HCT116 (cell line): ENCODE measurements around the gene ADCK2. TPM values are rescaled to one million over a fixed set of nuclear protein-coding genes. Genes with fewer than 3 reads are reported as not detected.

Experiments
- ATAC-seq: fragments of 200-7000 bp; cut with Tn5 transposase; 2 replicates; pipeline ENCODE4 v1.9.1; 2020; ENCODE audit warnings: mild to moderate bottlenecking, moderate library complexity
- BruUV-seq: library from RNA; stranded (reverse); fragments of 400-500 nt; replicated peaks from 2 replicates; lab custom pipeline; 2021; lab: Mats Ljungman, UMichigan
- CTCF ChIA-PET: fragments of 300-600 bp; sonication (Branson Sonifier 250); formaldehyde crosslinking; loops from one replicate; lab custom pipeline; 2021; ENCODE audit warnings: antibody characterized with exemption; lab: Charles Lee
- POLR2A ChIA-PET: fragments of 300-600, 350-600 bp; sonication (Branson Sonifier 250); formaldehyde crosslinking; loops from one replicate; lab custom pipeline; 2021; ENCODE audit warnings: antibody characterized with exemption; lab: Charles Lee
- RAD21 ChIA-PET, 2 experiments: fragments of 300-600 bp; sonication (Branson Sonifier 250); formaldehyde crosslinking; loops; one replicate each; lab custom pipeline; 2023; ENCODE audit warnings: low total read pairs in 2 of 2; ENCODE audit not compliant: uncharacterized antibody in 2 of 2, unreplicated experiment in 2 of 2, low non-redundant PET in 1 of 2; lab: Charles Lee
- DNase-seq: peaks from one replicate; pipeline ENCODE4 v3.0.0-alpha.2; 2010; ENCODE audit warnings: low read depth, low spot score
- H2AFZ ChIP-seq: fragments of 200-600 bp; shearing (Covaris generic), sonication (generic); 2 replicates; pipeline ENCODE4 v1.6.1; 2017; ENCODE audit warnings: low read depth, mixed run types, mixed read lengths, antibody characterized with exemption, low read length; ENCODE audit not compliant: poor library complexity, severe bottlenecking
- H3K27ac ChIP-seq: 2 replicates; pipeline ENCODE4 v1.5.1; 2012; ENCODE audit warnings: low read depth, low read length
- H3K27me3 ChIP-seq: fragments of 200-600 bp; sonication (generic); 2 replicates; pipeline ENCODE4 v1.6.1; 2016; ENCODE audit warnings: mixed run types, low read length, mixed read lengths; ENCODE audit not compliant: insufficient read depth
- H3K36me3 ChIP-seq, 2 experiments: fragments of 200-500 bp in 1 of 2; fragments of 200-600 bp in 1 of 2; sonication (Bioruptor generic) in 1 of 2; sonication (generic) in 1 of 2; 2 replicates each; pipeline versions ENCODE4 v1.5.1 to v1.6.1; 2014 to 2016; ENCODE audit warnings: low read length in 2 of 2, inconsistent platforms in 1 of 2, mixed read lengths in 1 of 2, mixed run types in 1 of 2; ENCODE audit not compliant: insufficient read depth in 2 of 2, control insufficient read depth in 1 of 2
- H3K4me1 ChIP-seq, 2 experiments: fragments of 200-600 bp in 1 of 2; sonication (generic) in 1 of 2; 2 replicates each; pipeline versions ENCODE4 v1.5.1 to v1.6.1; 2012 to 2017; ENCODE audit warnings: low read length in 2 of 2, inconsistent platforms in 1 of 2, mild to moderate bottlenecking in 1 of 2, mixed read lengths in 1 of 2, mixed run types in 1 of 2, moderate library complexity in 1 of 2; ENCODE audit not compliant: insufficient read depth in 2 of 2, control insufficient read depth in 1 of 2
- H3K4me2 ChIP-seq: fragments of 200-600 bp; sonication (generic); 2 replicates; pipeline ENCODE4 v1.6.1; 2017; ENCODE audit warnings: mixed run types, low read length, mixed read lengths
- H3K4me3 ChIP-seq, 2 experiments: fragments of 200-600 bp in 1 of 2; sonication (generic) in 1 of 2; replicated peaks in 1 of 2; 2 replicates each; pipeline ENCODE4 v1.5.1; 2011 to 2016; ENCODE audit warnings: low read length in 2 of 2, control low read depth in 1 of 2, low read depth in 1 of 2, mild to moderate bottlenecking in 1 of 2, mixed read lengths in 1 of 2, mixed run types in 1 of 2
- H3K79me2 ChIP-seq: fragments of 200-600 bp; sonication (generic); 2 replicates; pipeline ENCODE4 v1.6.1; 2017; ENCODE audit warnings: mild to moderate bottlenecking, mixed run types, low read length, moderate library complexity, mixed read lengths; ENCODE audit not compliant: insufficient read depth
- H3K9ac ChIP-seq: fragments of 200-600 bp; sonication (generic); 2 replicates; pipeline ENCODE4 v1.6.1; 2016; ENCODE audit warnings: low read length, mixed read lengths
- H3K9me2 ChIP-seq: fragments of 200-600 bp; sonication (generic), shearing (Covaris generic); 2 replicates; pipeline ENCODE4 v1.6.1; 2017; ENCODE audit warnings: mixed run types, mild to moderate bottlenecking, moderate library complexity; ENCODE audit not compliant: insufficient read depth
- H3K9me3 ChIP-seq, 2 experiments: fragments of 200-500 bp in 1 of 2; fragments of 200-600 bp in 1 of 2; sonication (Bioruptor generic) in 1 of 2; sonication (generic) in 1 of 2; 2 replicates each; pipeline ENCODE4 v1.6.1; 2014 to 2017; ENCODE audit warnings: low read length in 2 of 2, mixed read lengths in 2 of 2, inconsistent platforms in 1 of 2, low read depth in 1 of 2, mild to moderate bottlenecking in 1 of 2, mixed run types in 1 of 2, moderate library complexity in 1 of 2; ENCODE audit not compliant: control insufficient read depth in 1 of 2, insufficient read depth in 1 of 2
- H4K20me1 ChIP-seq: fragments of 200-600 bp; sonication (generic), shearing (Covaris generic); 2 replicates; pipeline ENCODE4 v1.6.1; 2017; ENCODE audit warnings: mixed run types, mild to moderate bottlenecking, moderate library complexity; ENCODE audit not compliant: insufficient read depth
- SRF ChIP-seq: IDR thresholded peaks from 2 replicates; pipeline ENCODE4 v1.6.1; 2012; ENCODE audit warnings: low read depth
- ZFX ChIP-seq: fragments of 450-650 bp; IDR thresholded peaks from 2 replicates; pipeline ENCODE4 v1.6.1; 2017
- intact Hi-C: fragments of 100-400 bp; cut with micrococcal nuclease; formaldehyde crosslinking; loops from 2 replicates; pipeline ENCODE4 v1.10.0; 2022
- total RNA-seq: library from RNA; stranded (reverse); gene quantifications from one replicate; pipeline ENCODE4 v1.2.1, GENCODE V29; 2021; ENCODE audit not compliant: unreplicated experiment
- TF ChIP-seq, protein P1 (sequence below): IDR thresholded peaks from 2 replicates; pipeline ENCODE4 v1.6.1; 2011; ENCODE audit warnings: mild to moderate bottlenecking, low read length, moderate library complexity; ENCODE audit not compliant: insufficient replicate concordance; ENCODE audit errors: extremely low read depth
- TF ChIP-seq, protein P2 (sequence below): IDR thresholded peaks from 2 replicates; pipeline ENCODE4 v1.6.1; 2012
- TF ChIP-seq, protein P3 (sequence below): IDR thresholded peaks from 2 replicates; pipeline ENCODE4 v1.6.1; 2012; ENCODE audit warnings: low read depth
- TF ChIP-seq, protein P4 (sequence below), 3 experiments: fragments of 200-600 bp in 1 of 3; sonication (generic) in 1 of 3; IDR thresholded peaks in 2 of 3; conservative IDR thresholded peaks in 1 of 3; 2 replicates each; pipeline ENCODE4 v1.5.1; 2012 to 2017; ENCODE audit warnings: low read depth in 2 of 3, low read length in 2 of 3, antibody characterized with exemption in 1 of 3, borderline replicate concordance in 1 of 3, control low read depth in 1 of 3, mild to moderate bottlenecking in 1 of 3, mixed read lengths in 1 of 3, mixed run types in 1 of 3, moderate library complexity in 1 of 3; ENCODE audit not compliant: insufficient read depth in 1 of 3

ADCK2 gene
- total RNA-seq, 1 experiment from 2014 or later, result 16.9 TPM

DNA sequence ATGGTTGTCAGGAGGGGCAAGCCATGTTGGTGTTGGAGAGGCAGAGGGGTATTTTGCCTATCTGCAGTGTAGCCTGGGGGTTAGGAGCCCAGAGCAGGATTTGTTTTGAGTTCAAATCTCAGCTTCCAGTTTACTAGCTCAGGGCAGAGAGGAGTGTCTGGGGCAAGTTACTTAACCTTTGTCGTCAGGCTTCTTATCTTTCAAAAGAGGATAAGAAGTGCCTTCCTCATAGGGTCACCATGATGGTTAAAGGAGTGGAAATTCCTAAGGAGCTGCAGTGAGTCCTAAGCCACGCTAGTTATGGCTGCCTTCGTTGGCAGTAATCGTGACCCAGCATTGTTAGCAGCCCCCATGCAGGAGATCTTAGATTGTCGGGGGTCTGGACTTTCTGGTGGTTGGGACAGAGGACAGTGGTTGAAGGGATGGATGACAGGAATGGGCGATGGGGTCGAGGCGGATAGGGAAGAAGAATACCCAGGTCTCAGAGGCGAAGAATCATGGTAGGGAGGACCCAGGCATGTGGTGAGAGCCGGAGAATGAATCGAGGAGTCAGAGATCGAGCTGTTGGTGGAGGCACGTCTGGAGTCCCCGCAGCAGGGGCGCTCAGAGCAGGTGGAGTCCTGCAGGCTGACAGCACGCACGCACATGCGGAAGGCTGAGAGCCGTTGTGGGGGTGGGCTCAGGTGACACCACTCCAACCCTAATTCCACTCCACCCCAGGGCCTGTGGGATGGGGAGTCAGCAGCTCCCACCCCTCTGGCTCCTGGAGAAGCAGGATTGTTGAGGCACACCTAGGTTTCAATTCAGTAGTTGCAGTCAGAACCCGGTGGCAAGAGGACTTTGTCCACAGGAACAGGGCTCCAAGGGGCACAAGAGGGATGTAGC lies 11.6 kb downstream of the ADCK2 start:
- TF ChIP-seq SRF (no peak), ZFX (no peak)
- TF ChIP-seq, protein P1, sequence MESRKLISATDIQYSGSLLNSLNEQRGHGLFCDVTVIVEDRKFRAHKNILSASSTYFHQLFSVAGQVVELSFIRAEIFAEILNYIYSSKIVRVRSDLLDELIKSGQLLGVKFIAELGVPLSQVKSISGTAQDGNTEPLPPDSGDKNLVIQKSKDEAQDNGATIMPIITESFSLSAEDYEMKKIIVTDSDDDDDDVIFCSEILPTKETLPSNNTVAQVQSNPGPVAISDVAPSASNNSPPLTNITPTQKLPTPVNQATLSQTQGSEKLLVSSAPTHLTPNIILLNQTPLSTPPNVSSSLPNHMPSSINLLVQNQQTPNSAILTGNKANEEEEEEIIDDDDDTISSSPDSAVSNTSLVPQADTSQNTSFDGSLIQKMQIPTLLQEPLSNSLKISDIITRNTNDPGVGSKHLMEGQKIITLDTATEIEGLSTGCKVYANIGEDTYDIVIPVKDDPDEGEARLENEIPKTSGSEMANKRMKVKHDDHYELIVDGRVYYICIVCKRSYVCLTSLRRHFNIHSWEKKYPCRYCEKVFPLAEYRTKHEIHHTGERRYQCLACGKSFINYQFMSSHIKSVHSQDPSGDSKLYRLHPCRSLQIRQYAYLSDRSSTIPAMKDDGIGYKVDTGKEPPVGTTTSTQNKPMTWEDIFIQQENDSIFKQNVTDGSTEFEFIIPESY, result no peak
- TF ChIP-seq, protein P2, sequence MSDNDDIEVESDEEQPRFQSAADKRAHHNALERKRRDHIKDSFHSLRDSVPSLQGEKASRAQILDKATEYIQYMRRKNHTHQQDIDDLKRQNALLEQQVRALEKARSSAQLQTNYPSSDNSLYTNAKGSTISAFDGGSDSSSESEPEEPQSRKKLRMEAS, result no peak
- TF ChIP-seq, protein P3, sequence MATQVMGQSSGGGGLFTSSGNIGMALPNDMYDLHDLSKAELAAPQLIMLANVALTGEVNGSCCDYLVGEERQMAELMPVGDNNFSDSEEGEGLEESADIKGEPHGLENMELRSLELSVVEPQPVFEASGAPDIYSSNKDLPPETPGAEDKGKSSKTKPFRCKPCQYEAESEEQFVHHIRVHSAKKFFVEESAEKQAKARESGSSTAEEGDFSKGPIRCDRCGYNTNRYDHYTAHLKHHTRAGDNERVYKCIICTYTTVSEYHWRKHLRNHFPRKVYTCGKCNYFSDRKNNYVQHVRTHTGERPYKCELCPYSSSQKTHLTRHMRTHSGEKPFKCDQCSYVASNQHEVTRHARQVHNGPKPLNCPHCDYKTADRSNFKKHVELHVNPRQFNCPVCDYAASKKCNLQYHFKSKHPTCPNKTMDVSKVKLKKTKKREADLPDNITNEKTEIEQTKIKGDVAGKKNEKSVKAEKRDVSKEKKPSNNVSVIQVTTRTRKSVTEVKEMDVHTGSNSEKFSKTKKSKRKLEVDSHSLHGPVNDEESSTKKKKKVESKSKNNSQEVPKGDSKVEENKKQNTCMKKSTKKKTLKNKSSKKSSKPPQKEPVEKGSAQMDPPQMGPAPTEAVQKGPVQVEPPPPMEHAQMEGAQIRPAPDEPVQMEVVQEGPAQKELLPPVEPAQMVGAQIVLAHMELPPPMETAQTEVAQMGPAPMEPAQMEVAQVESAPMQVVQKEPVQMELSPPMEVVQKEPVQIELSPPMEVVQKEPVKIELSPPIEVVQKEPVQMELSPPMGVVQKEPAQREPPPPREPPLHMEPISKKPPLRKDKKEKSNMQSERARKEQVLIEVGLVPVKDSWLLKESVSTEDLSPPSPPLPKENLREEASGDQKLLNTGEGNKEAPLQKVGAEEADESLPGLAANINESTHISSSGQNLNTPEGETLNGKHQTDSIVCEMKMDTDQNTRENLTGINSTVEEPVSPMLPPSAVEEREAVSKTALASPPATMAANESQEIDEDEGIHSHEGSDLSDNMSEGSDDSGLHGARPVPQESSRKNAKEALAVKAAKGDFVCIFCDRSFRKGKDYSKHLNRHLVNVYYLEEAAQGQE, result no peak
- TF ChIP-seq, protein P4, sequence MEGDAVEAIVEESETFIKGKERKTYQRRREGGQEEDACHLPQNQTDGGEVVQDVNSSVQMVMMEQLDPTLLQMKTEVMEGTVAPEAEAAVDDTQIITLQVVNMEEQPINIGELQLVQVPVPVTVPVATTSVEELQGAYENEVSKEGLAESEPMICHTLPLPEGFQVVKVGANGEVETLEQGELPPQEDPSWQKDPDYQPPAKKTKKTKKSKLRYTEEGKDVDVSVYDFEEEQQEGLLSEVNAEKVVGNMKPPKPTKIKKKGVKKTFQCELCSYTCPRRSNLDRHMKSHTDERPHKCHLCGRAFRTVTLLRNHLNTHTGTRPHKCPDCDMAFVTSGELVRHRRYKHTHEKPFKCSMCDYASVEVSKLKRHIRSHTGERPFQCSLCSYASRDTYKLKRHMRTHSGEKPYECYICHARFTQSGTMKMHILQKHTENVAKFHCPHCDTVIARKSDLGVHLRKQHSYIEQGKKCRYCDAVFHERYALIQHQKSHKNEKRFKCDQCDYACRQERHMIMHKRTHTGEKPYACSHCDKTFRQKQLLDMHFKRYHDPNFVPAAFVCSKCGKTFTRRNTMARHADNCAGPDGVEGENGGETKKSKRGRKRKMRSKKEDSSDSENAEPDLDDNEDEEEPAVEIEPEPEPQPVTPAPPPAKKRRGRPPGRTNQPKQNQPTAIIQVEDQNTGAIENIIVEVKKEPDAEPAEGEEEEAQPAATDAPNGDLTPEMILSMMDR (IDR thresholded peaks at IDR 0.05 in 2 of 3, conservative IDR thresholded peaks at IDR 0.05 in 1 of 3; ENCODE audit: borderline replicate concordance in 1 of 3, insufficient read depth in 1 of 3, low read depth in 2 of 3, low read length in 2 of 3), result no peak
- TF ChIP-seq, all 23 proteins: peak for 0
- no peaks in the 10 kb centered on the region for H3K4me1 ChIP-seq
- BruUV-seq, result no TSS peak
- no peaks in the 10 kb centered on the region for H3K9me2 ChIP-seq
- no peaks in the 10 kb centered on the region for H3K9me3 ChIP-seq
- peaks cover 0 to 4% of the 10 kb centered on the region in 2 experiments; a peak in 1 of 4 replicates for H3K36me3 ChIP-seq
- ATAC-seq, result no peak
- intact Hi-C loops, result no loop called here
- no peak overlapping the region for H3K4me3 ChIP-seq
- no peaks in the 10 kb centered on the region for H3K79me2 ChIP-seq
- no peak overlapping the region for H3K4me2 ChIP-seq
- H3K27ac ChIP-seq, result no peak overlapping the region
- H2AFZ ChIP-seq, result no peak overlapping the region
- no peaks in the 10 kb centered on the region for H3K27me3 ChIP-seq
- ChIA-PET RAD21 (no interaction called here), POLR2A (no interaction called here), CTCF (no interaction called here)
- no peak overlapping the region for H3K9ac ChIP-seq
- no peaks in the 10 kb centered on the region for H4K20me1 ChIP-seq
- DNase-seq, result no peak
